ENCODE data around the gene CCDC27. TPM values are rescaled to one million over a fixed set of nuclear protein-coding genes. Genes with fewer than 3 reads are reported as not detected.

The CCDC27 gene
- total RNA-seq, 1 donor from 2014 or later = not detected

- H3K9ac ChIP-seq (ENCODE audit: low read length) = no peak overlapping the region
- H2AFZ ChIP-seq (ENCODE audit: low read depth, low read length) = no peak overlapping the region
- H3K27ac Mint-ChIP-seq (ENCODE audit: unreplicated experiment) = no peak overlapping the region
- no peaks in the 10 kb centered on the region for H3K4me1 Mint-ChIP-seq (ENCODE audit: low read depth, unreplicated experiment)
- no peak overlapping the region for H3K4me2 ChIP-seq (ENCODE audit: low read length)
- no peak overlapping the region for H3K27ac ChIP-seq (ENCODE audit: low read depth, low read length)
- H3K36me3 Mint-ChIP-seq (ENCODE audit: low read depth, unreplicated experiment) = no peaks in the 10 kb centered on the region
- H4K20me1 ChIP-seq (ENCODE audit: insufficient read depth, low read length) = no peaks in the 10 kb centered on the region
- H3K9me3 ChIP-seq (ENCODE audit: insufficient read depth, low read depth, low read length) = no peaks in the 10 kb centered on the region
- H3K27me3 ChIP-seq (ENCODE audit: insufficient read depth, low read length) = peaks cover 6% of the 10 kb centered on the region
- no peaks in the 10 kb centered on the region for H3K4me1 ChIP-seq (ENCODE audit: insufficient read depth, low read length)
- H3K4me3 Mint-ChIP-seq (ENCODE audit: unreplicated experiment) = no peak overlapping the region
- no peaks in the 10 kb centered on the region for H3K79me2 ChIP-seq (ENCODE audit: insufficient read depth, low read length)
- no peaks in the 10 kb centered on the region for H3K9me3 Mint-ChIP-seq (ENCODE audit: unreplicated experiment)
- no peak for FAIRE-seq
- H3K36me3 ChIP-seq (ENCODE audit: insufficient read depth, low read length) = no peaks in the 10 kb centered on the region
- TF ChIP-seq CTCF (IDR thresholded peaks at IDR 0.05; ENCODE audit: insufficient read depth, low read depth, low read length) (no peak), EZH2 (IDR thresholded peaks at IDR 0.05; ENCODE audit: insufficient read depth, low read length) (no peak)
- no peak for DNase-seq (ENCODE audit: low read depth)
- peaks cover 10% of the 10 kb centered on the region for H3K27me3 Mint-ChIP-seq (ENCODE audit: low read depth, unreplicated experiment)
- H3K4me3 ChIP-seq (ENCODE audit: insufficient read depth, low read depth, low read length) = no peak overlapping the region
Measured at GRCh38 chr1:3729594-3730542, 22.4 kb upstream of the CCDC27 start.

GRCh38 chr1:3730543-3731247 lies 21.6 kb upstream of the CCDC27 start:
- H4K20me1 ChIP-seq (ENCODE audit: insufficient read depth, low read length) = no peaks in the 10 kb centered on the region
- no peaks in the 10 kb centered on the region for H3K36me3 ChIP-seq (ENCODE audit: insufficient read depth, low read length)
- no peaks in the 10 kb centered on the region for H3K79me2 ChIP-seq (ENCODE audit: insufficient read depth, low read length)
- H3K4me3 ChIP-seq (ENCODE audit: insufficient read depth, low read depth, low read length) = no peak overlapping the region
- H3K4me1 ChIP-seq (ENCODE audit: insufficient read depth, low read length) = no peaks in the 10 kb centered on the region
- FAIRE-seq (no peak), DNase-seq (ENCODE audit: low read depth) (no peak)
- TF ChIP-seq EZH2 (IDR thresholded peaks at IDR 0.05; ENCODE audit: insufficient read depth, low read length) (no peak), CTCF (IDR thresholded peaks at IDR 0.05; ENCODE audit: insufficient read depth, low read depth, low read length) (no peak)
- peaks cover 6% of the 10 kb centered on the region for H3K27me3 ChIP-seq (ENCODE audit: insufficient read depth, low read length)
- no peak overlapping the region for H3K4me3 Mint-ChIP-seq (ENCODE audit: unreplicated experiment)
- no peak overlapping the region for H3K27ac ChIP-seq (ENCODE audit: low read depth, low read length)
- no peaks in the 10 kb centered on the region for H3K4me1 Mint-ChIP-seq (ENCODE audit: low read depth, unreplicated experiment)
- H3K9ac ChIP-seq (ENCODE audit: low read length) = no peak overlapping the region
- no peaks in the 10 kb centered on the region for H3K9me3 Mint-ChIP-seq (ENCODE audit: unreplicated experiment)
- H3K9me3 ChIP-seq (ENCODE audit: insufficient read depth, low read depth, low read length) = no peaks in the 10 kb centered on the region
- H3K27me3 Mint-ChIP-seq (ENCODE audit: low read depth, unreplicated experiment) = peaks cover 10% of the 10 kb centered on the region
- no peak overlapping the region for H2AFZ ChIP-seq (ENCODE audit: low read depth, low read length)
- H3K36me3 Mint-ChIP-seq (ENCODE audit: low read depth, unreplicated experiment) = no peaks in the 10 kb centered on the region
- H3K27ac Mint-ChIP-seq (ENCODE audit: unreplicated experiment) = no peak overlapping the region
- no peak overlapping the region for H3K4me2 ChIP-seq (ENCODE audit: low read length)
